Right lobe of liver (tissue), 6 donors: ENCODE measurements around the gene DYNC2I2. TPM values are rescaled to one million over a fixed set of nuclear protein-coding genes. Genes with fewer than 3 reads are reported as not detected.

Experiments
- ATAC-seq, 4 donors: fragments of 200-7000 bp; cut with Tn5 transposase; one replicate each; pipeline ENCODE4 v1.9.1; 2020; ENCODE audit warnings: mild to moderate bottlenecking in 4 of 4, moderate library complexity in 4 of 4
- DNase-seq, 3 donors: peaks; one replicate each; pipeline ENCODE4 v3.0.0-alpha.2; 2020
- H3K27ac ChIP-seq, 3 donors: fragments of 200-600 bp; one replicate each; pipeline ENCODE4 v1.8.0; 2022
- H3K27me3 ChIP-seq, 2 donors: fragments of 200-600 bp; one replicate each; pipeline ENCODE4 v1.8.0; 2022
- H3K36me3 ChIP-seq, 4 donors: fragments of 200-600 bp; sonication (generic) in 1 of 4; one replicate each; pipeline versions ENCODE4 v1.5.1 to v1.8.0; 2017 to 2022; ENCODE audit warnings: control low read depth in 1 of 4
- H3K4me1 ChIP-seq, 4 donors: fragments of 200-600 bp; sonication (generic) in 1 of 4; one replicate each; pipeline versions ENCODE4 v1.5.1 to v1.8.0; 2017 to 2022; ENCODE audit warnings: control low read depth in 1 of 4
- H3K4me3 ChIP-seq, 3 donors: fragments of 200-600 bp; one replicate each; pipeline ENCODE4 v1.8.0; 2022
- H3K9me3 ChIP-seq, 4 donors: fragments of 200-600 bp; sonication (generic) in 1 of 4; one replicate each; pipeline versions ENCODE4 v1.5.1 to v1.8.0; 2017 to 2022; ENCODE audit warnings: control low read depth in 1 of 4
- POLR2A ChIP-seq: fragments of 450-650 bp; IDR thresholded peaks from one replicate; pipeline ENCODE4 v1.6.1; 2017; ENCODE audit warnings: antibody characterized with exemption, mild to moderate bottlenecking
- WGBS: methylation state at CpG from one replicate; pipeline ENCODE4 v1.1.6; 2018; ENCODE audit warnings: low coverage, low lambda C conversion rate; ENCODE audit not compliant: insufficient coverage; ENCODE audit errors: missing lambda C conversion rate; 5-methylcytosine and 5-hydroxymethylcytosine counted together
- intact Hi-C, 2 donors: fragments of 100-400 bp; cut with DNase I; formaldehyde crosslinking; loops; one replicate each; pipeline versions ENCODE4 v1.11.2 to v1.14.1; 2022
- total RNA-seq, 6 experiments: library from RNA; depleted of rRNA in 2 of 6; stranded (reverse); fragments of >200 nt in 2 of 6; fragmentation: NEBNext Ultra II Directional in 3 of 6; extraction: Animal tissue kit (Norgen Biotek cat#: 25700) in 3 of 6; gene quantifications; one replicate each; pipeline versions ENCODE4 v1.1.0 to v1.2.4, GENCODE V29; 2016 to 2023
- TF ChIP-seq, protein P1 (sequence below), 4 donors: fragments of 200-600 bp in 3 of 4; fragments of 450-650 bp in 1 of 4; IDR thresholded peaks; one replicate each; pipeline versions ENCODE4 v1.5.1 to v1.8.0; 2016 to 2022; ENCODE audit warnings: antibody characterized with exemption in 4 of 4, mild to moderate bottlenecking in 2 of 4
- donor health status: DM: no; HTN: yes; CAD: no.
- donor health status: DM: no; HTN: no; CAD: no.
- donor health status: DM: no; HTN: no; CAD: no.
- donor health status: DM: no; HTN: yes; CAD: no.
- donor health status: DM: no; HTN: yes; CAD: no.

DYNC2I2 gene
- total RNA-seq, 6 experiments from 2014 or later: 11.8 to 23.9 (median 18.8) TPM

GRCh38 chr9:128643519-128644300, 12.9 kb downstream of the DYNC2I2 start:
- no peak for TF ChIP-seq POLR2A
- TF ChIP-seq, protein P1, sequence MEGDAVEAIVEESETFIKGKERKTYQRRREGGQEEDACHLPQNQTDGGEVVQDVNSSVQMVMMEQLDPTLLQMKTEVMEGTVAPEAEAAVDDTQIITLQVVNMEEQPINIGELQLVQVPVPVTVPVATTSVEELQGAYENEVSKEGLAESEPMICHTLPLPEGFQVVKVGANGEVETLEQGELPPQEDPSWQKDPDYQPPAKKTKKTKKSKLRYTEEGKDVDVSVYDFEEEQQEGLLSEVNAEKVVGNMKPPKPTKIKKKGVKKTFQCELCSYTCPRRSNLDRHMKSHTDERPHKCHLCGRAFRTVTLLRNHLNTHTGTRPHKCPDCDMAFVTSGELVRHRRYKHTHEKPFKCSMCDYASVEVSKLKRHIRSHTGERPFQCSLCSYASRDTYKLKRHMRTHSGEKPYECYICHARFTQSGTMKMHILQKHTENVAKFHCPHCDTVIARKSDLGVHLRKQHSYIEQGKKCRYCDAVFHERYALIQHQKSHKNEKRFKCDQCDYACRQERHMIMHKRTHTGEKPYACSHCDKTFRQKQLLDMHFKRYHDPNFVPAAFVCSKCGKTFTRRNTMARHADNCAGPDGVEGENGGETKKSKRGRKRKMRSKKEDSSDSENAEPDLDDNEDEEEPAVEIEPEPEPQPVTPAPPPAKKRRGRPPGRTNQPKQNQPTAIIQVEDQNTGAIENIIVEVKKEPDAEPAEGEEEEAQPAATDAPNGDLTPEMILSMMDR (IDR thresholded peaks at IDR 0.05): no peak
- H3K4me1 ChIP-seq: no peaks in the 10 kb centered on the region
- H3K4me3 ChIP-seq: no peak overlapping the region
- H3K27ac ChIP-seq: no peak overlapping the region
- intact Hi-C loops: no loop called here
- DNase-seq: no peak
- H3K9me3 ChIP-seq: no peaks in the 10 kb centered on the region
- no peaks in the 10 kb centered on the region for H3K36me3 ChIP-seq
- 62% methylated on average over 6 of the region's 12 CpGs for WGBS
- H3K27me3 ChIP-seq: no peaks in the 10 kb centered on the region
- peak in 1 of 4 donors; percentile 12 for ATAC-seq

DNA sequence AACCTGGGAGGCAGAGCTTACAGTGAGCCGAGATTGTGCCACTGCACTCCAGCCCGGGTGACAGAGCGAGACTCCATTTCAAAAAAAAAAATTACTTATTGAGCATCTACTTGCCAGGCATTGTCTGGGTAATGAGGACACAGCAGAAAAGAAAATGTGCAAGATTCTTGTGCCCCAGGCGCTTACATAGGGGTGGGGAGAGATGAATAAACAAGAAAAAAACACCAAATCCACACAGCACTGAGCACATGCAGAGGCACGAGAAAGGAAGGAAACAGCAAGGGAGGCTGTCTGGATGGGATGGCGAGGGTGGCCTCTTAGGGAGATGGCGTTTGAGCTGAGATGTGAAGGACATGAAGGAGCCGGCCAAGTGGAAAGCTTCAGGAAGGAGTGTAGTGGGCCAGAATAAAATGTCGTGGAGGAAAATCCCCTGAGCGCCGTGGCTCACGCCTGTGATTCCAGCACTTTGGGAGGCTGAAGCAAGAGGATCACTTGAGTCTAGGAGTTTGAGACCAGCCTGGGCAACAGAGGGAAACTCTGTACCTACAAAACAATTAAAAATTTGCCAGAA, 13.9 kb downstream of the DYNC2I2 start:
- TF ChIP-seq, protein P1 (IDR thresholded peaks at IDR 0.05): no peak
- TF ChIP-seq POLR2A: no peak
- no peaks in the 10 kb centered on the region for H3K36me3 ChIP-seq
- no peak overlapping the region for H3K4me3 ChIP-seq
- DNase-seq (no peak), ATAC-seq (peak in 1 of 4 donors; percentile 32)
- H3K27me3 ChIP-seq: no peaks in the 10 kb centered on the region
- H3K27ac ChIP-seq: no peak overlapping the region
- H3K9me3 ChIP-seq: no peaks in the 10 kb centered on the region
- intact Hi-C loops: no loop called here
- H3K4me1 ChIP-seq: no peaks in the 10 kb centered on the region
- whole genome bisulfite sequencing: 87% methylated on average over 8 of the region's 12 CpGs

- TF ChIP-seq, protein P1 (IDR thresholded peaks at IDR 0.05): no peak
- TF ChIP-seq POLR2A: no peak
- H3K27me3 ChIP-seq: no peaks in the 10 kb centered on the region
- H3K9me3 ChIP-seq: no peaks in the 10 kb centered on the region
- H3K36me3 ChIP-seq: no peaks in the 10 kb centered on the region
- H3K27ac ChIP-seq: no peak overlapping the region
- ATAC-seq (no peak), DNase-seq (no peak)
- whole genome bisulfite sequencing: 86% methylated on average over 6 of the region's 18 CpGs
- H3K4me1 ChIP-seq: peaks cover 0 to 2% (median 0%) of the 10 kb centered on the region in 4 donors
- intact Hi-C loops: no loop called here
- no peak overlapping the region for H3K4me3 ChIP-seq
Observed at GRCh38 chr9:128640603-128641002, 16.0 kb downstream of the DYNC2I2 start.

GRCh38 chr9:128638580-128638979, 18.1 kb downstream of the DYNC2I2 start:
- Histone ChIP-seq H3K27ac (no peak overlapping the region), H3K36me3 (peaks cover 0 to 8% (median under 1%) of the 10 kb centered on the region in 4 donors), H3K4me3 (no peak overlapping the region), H3K9me3 (no peaks in the 10 kb centered on the region), H3K4me1 (peaks cover 0 to 12% (median 3%) of the 10 kb centered on the region in 4 donors), H3K27me3 (no peaks in the 10 kb centered on the region)
- DNase-seq: no peak
- TF ChIP-seq POLR2A: no peak
- TF ChIP-seq, protein P1 (IDR thresholded peaks at IDR 0.05): no peak
- WGBS: 100% methylated on average over 4 of the region's 4 CpGs
- ATAC-seq: no peak
- intact Hi-C loops: loop anchor here (10.0 kb wide), 2 partner anchors 144 to 204 kb away; no protein-coding TSS in a partner anchor
